HCT116 (cell line): Measurements from ENCODE around the gene GRIFIN. TPM values are rescaled to one million over a fixed set of nuclear protein-coding genes. Genes with fewer than 3 reads are reported as not detected.

Source experiments
- ATAC-seq: fragments of 200-7000 bp; cut with Tn5 transposase; 2 replicates; pipeline ENCODE4 v1.9.1; 2020; ENCODE audit warnings: mild to moderate bottlenecking, moderate library complexity
- BruUV-seq: library from RNA; stranded (reverse); fragments of 400-500 nt; replicated peaks from 2 replicates; lab custom pipeline; 2021; lab: Mats Ljungman, UMichigan
- CTCF ChIA-PET: fragments of 300-600 bp; sonication (Branson Sonifier 250); formaldehyde crosslinking; loops from one replicate; lab custom pipeline; 2021; ENCODE audit warnings: antibody characterized with exemption; lab: Charles Lee
- POLR2A ChIA-PET: fragments of 300-600, 350-600 bp; sonication (Branson Sonifier 250); formaldehyde crosslinking; loops from one replicate; lab custom pipeline; 2021; ENCODE audit warnings: antibody characterized with exemption; lab: Charles Lee
- RAD21 ChIA-PET, 2 experiments: fragments of 300-600 bp; sonication (Branson Sonifier 250); formaldehyde crosslinking; loops; one replicate each; lab custom pipeline; 2023; ENCODE audit warnings: low total read pairs in 2 of 2; ENCODE audit not compliant: uncharacterized antibody in 2 of 2, unreplicated experiment in 2 of 2, low non-redundant PET in 1 of 2; lab: Charles Lee
- DNase-seq: peaks from one replicate; pipeline ENCODE4 v3.0.0-alpha.2; 2010; ENCODE audit warnings: low read depth, low spot score
- H2AFZ ChIP-seq: fragments of 200-600 bp; shearing (Covaris generic), sonication (generic); 2 replicates; pipeline ENCODE4 v1.6.1; 2017; ENCODE audit warnings: low read depth, mixed run types, mixed read lengths, antibody characterized with exemption, low read length; ENCODE audit not compliant: poor library complexity, severe bottlenecking
- H3K27ac ChIP-seq: 2 replicates; pipeline ENCODE4 v1.5.1; 2012; ENCODE audit warnings: low read depth, low read length
- H3K27me3 ChIP-seq: fragments of 200-600 bp; sonication (generic); 2 replicates; pipeline ENCODE4 v1.6.1; 2016; ENCODE audit warnings: mixed run types, low read length, mixed read lengths; ENCODE audit not compliant: insufficient read depth
- H3K36me3 ChIP-seq, 2 experiments: fragments of 200-500 bp in 1 of 2; fragments of 200-600 bp in 1 of 2; sonication (Bioruptor generic) in 1 of 2; sonication (generic) in 1 of 2; 2 replicates each; pipeline versions ENCODE4 v1.5.1 to v1.6.1; 2014 to 2016; ENCODE audit warnings: low read length in 2 of 2, inconsistent platforms in 1 of 2, mixed read lengths in 1 of 2, mixed run types in 1 of 2; ENCODE audit not compliant: insufficient read depth in 2 of 2, control insufficient read depth in 1 of 2
- H3K4me1 ChIP-seq, 2 experiments: fragments of 200-600 bp in 1 of 2; sonication (generic) in 1 of 2; 2 replicates each; pipeline versions ENCODE4 v1.5.1 to v1.6.1; 2012 to 2017; ENCODE audit warnings: low read length in 2 of 2, inconsistent platforms in 1 of 2, mild to moderate bottlenecking in 1 of 2, mixed read lengths in 1 of 2, mixed run types in 1 of 2, moderate library complexity in 1 of 2; ENCODE audit not compliant: insufficient read depth in 2 of 2, control insufficient read depth in 1 of 2
- H3K4me2 ChIP-seq: fragments of 200-600 bp; sonication (generic); 2 replicates; pipeline ENCODE4 v1.6.1; 2017; ENCODE audit warnings: mixed run types, low read length, mixed read lengths
- H3K4me3 ChIP-seq, 2 experiments: fragments of 200-600 bp in 1 of 2; sonication (generic) in 1 of 2; replicated peaks in 1 of 2; 2 replicates each; pipeline ENCODE4 v1.5.1; 2011 to 2016; ENCODE audit warnings: low read length in 2 of 2, control low read depth in 1 of 2, low read depth in 1 of 2, mild to moderate bottlenecking in 1 of 2, mixed read lengths in 1 of 2, mixed run types in 1 of 2
- H3K79me2 ChIP-seq: fragments of 200-600 bp; sonication (generic); 2 replicates; pipeline ENCODE4 v1.6.1; 2017; ENCODE audit warnings: mild to moderate bottlenecking, mixed run types, low read length, moderate library complexity, mixed read lengths; ENCODE audit not compliant: insufficient read depth
- H3K9ac ChIP-seq: fragments of 200-600 bp; sonication (generic); 2 replicates; pipeline ENCODE4 v1.6.1; 2016; ENCODE audit warnings: low read length, mixed read lengths
- H3K9me2 ChIP-seq: fragments of 200-600 bp; sonication (generic), shearing (Covaris generic); 2 replicates; pipeline ENCODE4 v1.6.1; 2017; ENCODE audit warnings: mixed run types, mild to moderate bottlenecking, moderate library complexity; ENCODE audit not compliant: insufficient read depth
- H3K9me3 ChIP-seq, 2 experiments: fragments of 200-500 bp in 1 of 2; fragments of 200-600 bp in 1 of 2; sonication (Bioruptor generic) in 1 of 2; sonication (generic) in 1 of 2; 2 replicates each; pipeline ENCODE4 v1.6.1; 2014 to 2017; ENCODE audit warnings: low read length in 2 of 2, mixed read lengths in 2 of 2, inconsistent platforms in 1 of 2, low read depth in 1 of 2, mild to moderate bottlenecking in 1 of 2, mixed run types in 1 of 2, moderate library complexity in 1 of 2; ENCODE audit not compliant: control insufficient read depth in 1 of 2, insufficient read depth in 1 of 2
- H4K20me1 ChIP-seq: fragments of 200-600 bp; sonication (generic), shearing (Covaris generic); 2 replicates; pipeline ENCODE4 v1.6.1; 2017; ENCODE audit warnings: mixed run types, mild to moderate bottlenecking, moderate library complexity; ENCODE audit not compliant: insufficient read depth
- CBX3 ChIP-seq: IDR thresholded peaks from 2 replicates; pipeline ENCODE4 v1.6.1; 2012; ENCODE audit warnings: low read depth
- EGR1 ChIP-seq: IDR thresholded peaks from 2 replicates; pipeline ENCODE4 v1.6.1; 2012; ENCODE audit warnings: low read depth
- EZH2 ChIP-seq: fragments of 200-600 bp; sonication (generic); IDR thresholded peaks from 2 replicates; pipeline ENCODE4 v1.6.1; 2017; ENCODE audit warnings: antibody characterized with exemption, mixed run types
- EZH2phosphoT487 ChIP-seq: fragments of 200-600 bp; IDR thresholded peaks from 2 replicates; pipeline ENCODE4 v1.6.1; 2018; ENCODE audit warnings: antibody characterized with exemption, borderline replicate concordance
- JUND ChIP-seq: IDR thresholded peaks from 2 replicates; pipeline ENCODE4 v1.6.1; 2012
- POLR2A ChIP-seq: IDR thresholded peaks from 2 replicates; pipeline ENCODE4 v1.7.0; 2011; ENCODE audit warnings: borderline replicate concordance; ENCODE audit not compliant: insufficient read depth, insufficient read length; ENCODE audit errors: extremely low read depth
- POLR2AphosphoS5 ChIP-seq: IDR thresholded peaks from 2 replicates; pipeline ENCODE4 v1.6.1; 2011; ENCODE audit warnings: mild to moderate bottlenecking, low read depth, low read length, moderate library complexity
- SIN3A ChIP-seq: IDR thresholded peaks from 2 replicates; pipeline ENCODE4 v1.6.1; 2012; ENCODE audit warnings: low read depth
- SP1 ChIP-seq: IDR thresholded peaks from 2 replicates; pipeline ENCODE4 v1.6.1; 2012; ENCODE audit warnings: low read depth
- TCF7L2 ChIP-seq: IDR thresholded peaks from 2 replicates; pipeline ENCODE4 v1.7.0; 2011; ENCODE audit warnings: borderline replicate concordance, inconsistent platforms; ENCODE audit not compliant: insufficient read depth, insufficient read length; ENCODE audit errors: extremely low read depth
- YY1 ChIP-seq: IDR thresholded peaks from 2 replicates; pipeline ENCODE4 v1.6.1; 2011; ENCODE audit warnings: low read length, low read depth, moderate library complexity, mild to moderate bottlenecking; ENCODE audit not compliant: insufficient replicate concordance; ENCODE audit errors: extremely low read depth
- ZFX ChIP-seq: fragments of 450-650 bp; IDR thresholded peaks from 2 replicates; pipeline ENCODE4 v1.6.1; 2017
- ZNF274 ChIP-seq: fragments of 200-500 bp; sonication (Bioruptor generic); IDR thresholded peaks from 2 replicates; pipeline ENCODE4 v1.6.1; 2014; ENCODE audit warnings: mild to moderate bottlenecking, low read depth, low read length, inconsistent platforms
- intact Hi-C: fragments of 100-400 bp; cut with micrococcal nuclease; formaldehyde crosslinking; loops from 2 replicates; pipeline ENCODE4 v1.10.0; 2022
- total RNA-seq: library from RNA; stranded (reverse); gene quantifications from one replicate; pipeline ENCODE4 v1.2.1, GENCODE V29; 2021; ENCODE audit not compliant: unreplicated experiment
- TF ChIP-seq, protein P1 (sequence below), 3 experiments: fragments of 200-600 bp in 1 of 3; sonication (generic) in 1 of 3; IDR thresholded peaks in 2 of 3; conservative IDR thresholded peaks in 1 of 3; 2 replicates each; pipeline ENCODE4 v1.5.1; 2012 to 2017; ENCODE audit warnings: low read depth in 2 of 3, low read length in 2 of 3, antibody characterized with exemption in 1 of 3, borderline replicate concordance in 1 of 3, control low read depth in 1 of 3, mild to moderate bottlenecking in 1 of 3, mixed read lengths in 1 of 3, mixed run types in 1 of 3, moderate library complexity in 1 of 3; ENCODE audit not compliant: insufficient read depth in 1 of 3
- TF ChIP-seq, protein P2 (sequence below): IDR thresholded peaks from 2 replicates; pipeline ENCODE4 v1.6.1; 2012

GRIFIN gene
- total RNA-seq, 1 experiment from 2014 or later = not detected

DNA sequence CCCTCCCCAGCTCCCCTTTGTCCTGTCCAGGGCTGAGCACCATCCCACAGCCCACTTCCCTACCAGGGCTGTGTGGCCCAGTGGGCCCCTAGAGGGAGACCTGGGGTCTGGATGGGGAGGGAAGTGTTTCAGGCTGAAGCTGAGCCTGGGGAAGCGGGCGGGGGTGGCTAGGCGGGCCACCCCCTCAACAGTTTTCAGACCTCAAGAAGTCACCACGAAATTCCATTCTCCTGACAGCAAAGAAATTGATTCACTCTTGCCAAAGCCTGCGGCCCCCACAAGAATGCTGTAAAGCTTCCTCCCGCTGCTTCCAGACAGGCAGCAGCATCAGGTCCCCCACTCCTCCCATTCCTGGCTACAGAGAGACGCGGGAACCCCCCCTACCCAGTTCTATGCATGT is 40.8 kb upstream of the GRIFIN start:
- peaks cover 20 to 46% of the 10 kb centered on the region in 2 experiments for H3K4me1 ChIP-seq
- CTCF ChIA-PET = no interaction called here
- POLR2A ChIA-PET = no interaction called here

More for the DNA sequence above, 40.8 kb upstream of the GRIFIN start:
- Histone ChIP-seq H3K4me3 (no peak overlapping the region), H3K27ac (no peak overlapping the region; the same call in 1 of the 2 replicates), H4K20me1 (no peaks in the 10 kb centered on the region), H3K9ac (no peak overlapping the region), H3K36me3 (no peaks in the 10 kb centered on the region), H3K9me2 (no peaks in the 10 kb centered on the region), H3K4me2 (no peak overlapping the region), H3K9me3 (no peaks in the 10 kb centered on the region), H2AFZ (no peak overlapping the region), H3K27me3 (no peaks in the 10 kb centered on the region), H3K79me2 (peaks cover 12% of the 10 kb centered on the region; the same call in 1 of the 2 replicates)
- RAD21 ChIA-PET = no interaction called here
- BruUV-seq = no TSS peak
- no peak for ATAC-seq
- TF ChIP-seq POLR2A (no peak), SIN3A (no peak), SP1 (no peak), EZH2phosphoT487 (no peak), POLR2AphosphoS5 (no peak), EGR1 (no peak), YY1 (no peak), JUND (no peak), ZFX (no peak), EZH2 (no peak), ZNF274 (no peak), TCF7L2 (no peak), CBX3 (no peak)
- TF ChIP-seq, protein P1, sequence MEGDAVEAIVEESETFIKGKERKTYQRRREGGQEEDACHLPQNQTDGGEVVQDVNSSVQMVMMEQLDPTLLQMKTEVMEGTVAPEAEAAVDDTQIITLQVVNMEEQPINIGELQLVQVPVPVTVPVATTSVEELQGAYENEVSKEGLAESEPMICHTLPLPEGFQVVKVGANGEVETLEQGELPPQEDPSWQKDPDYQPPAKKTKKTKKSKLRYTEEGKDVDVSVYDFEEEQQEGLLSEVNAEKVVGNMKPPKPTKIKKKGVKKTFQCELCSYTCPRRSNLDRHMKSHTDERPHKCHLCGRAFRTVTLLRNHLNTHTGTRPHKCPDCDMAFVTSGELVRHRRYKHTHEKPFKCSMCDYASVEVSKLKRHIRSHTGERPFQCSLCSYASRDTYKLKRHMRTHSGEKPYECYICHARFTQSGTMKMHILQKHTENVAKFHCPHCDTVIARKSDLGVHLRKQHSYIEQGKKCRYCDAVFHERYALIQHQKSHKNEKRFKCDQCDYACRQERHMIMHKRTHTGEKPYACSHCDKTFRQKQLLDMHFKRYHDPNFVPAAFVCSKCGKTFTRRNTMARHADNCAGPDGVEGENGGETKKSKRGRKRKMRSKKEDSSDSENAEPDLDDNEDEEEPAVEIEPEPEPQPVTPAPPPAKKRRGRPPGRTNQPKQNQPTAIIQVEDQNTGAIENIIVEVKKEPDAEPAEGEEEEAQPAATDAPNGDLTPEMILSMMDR (IDR thresholded peaks at IDR 0.05 in 2 of 3, conservative IDR thresholded peaks at IDR 0.05 in 1 of 3; ENCODE audit: borderline replicate concordance in 1 of 3, insufficient read depth in 1 of 3, low read depth in 2 of 3, low read length in 2 of 3) = no peak
- TF ChIP-seq, protein P2, sequence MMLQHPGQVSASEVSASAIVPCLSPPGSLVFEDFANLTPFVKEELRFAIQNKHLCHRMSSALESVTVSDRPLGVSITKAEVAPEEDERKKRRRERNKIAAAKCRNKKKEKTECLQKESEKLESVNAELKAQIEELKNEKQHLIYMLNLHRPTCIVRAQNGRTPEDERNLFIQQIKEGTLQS = no peak
- intact Hi-C loops = no loop called here
- DNase-seq = no peak
